HG02623 (cell line): ENCODE measurements around the gene GALNT16.

Experiments used
- ATAC-seq: cut with Tn5 transposase; IDR thresholded peaks from one replicate; pipeline ENCODE4 v1.9.1; 2021; ENCODE audit warnings: moderate library complexity; ENCODE audit not compliant: unreplicated experiment

The GALNT16 gene

GRCh38 chr14:69316449-69317101, 56.6 kb downstream of the GALNT16 start:
- ATAC-seq: no peak

GRCh38 chr14:69317102-69317755, 57.3 kb downstream of the GALNT16 start:
- no peak for ATAC-seq

- ATAC-seq: no peak
Observed at GRCh38 chr14:69317780-69318179, 57.8 kb downstream of the GALNT16 start.

- no peak for ATAC-seq
Observed at GRCh38 chr14:69318241-69318640, 58.3 kb downstream of the GALNT16 start.

- ATAC-seq: no peak
Observed at GRCh38 chr14:69318901-69319475, 59.0 kb downstream of the GALNT16 start.

- no peak for ATAC-seq
Observed at GRCh38 chr14:69319911-69320310, 60.0 kb downstream of the GALNT16 start.

- no peak for ATAC-seq
Observed at GRCh38 chr14:69320581-69321365, 60.8 kb downstream of the GALNT16 start.

GRCh38 chr14:69321601-69322330, 61.8 kb downstream of the GALNT16 start:
- ATAC-seq: no peak

GRCh38 chr14:69323266-69323998, 63.5 kb downstream of the GALNT16 start:
- ATAC-seq: no peak

- ATAC-seq: no peak
Observed at GRCh38 chr14:69323999-69324282, 64.0 kb downstream of the GALNT16 start.

GRCh38 chr14:69324341-69324931, 64.5 kb downstream of the GALNT16 start:
- no peak for ATAC-seq

GRCh38 chr14:69325086-69325485, 65.1 kb downstream of the GALNT16 start:
- no peak for ATAC-seq

GRCh38 chr14:69325646-69326265, 65.8 kb downstream of the GALNT16 start:
- no peak for ATAC-seq

- no peak for ATAC-seq
Observed at GRCh38 chr14:69326611-69327010, 66.7 kb downstream of the GALNT16 start.

GRCh38 chr14:69327507-69327906, 67.5 kb downstream of the GALNT16 start:
- ATAC-seq: no peak

- ATAC-seq: no peak
Observed at GRCh38 chr14:69328317-69328716, 68.4 kb downstream of the GALNT16 start.

- ATAC-seq: no peak
Observed at GRCh38 chr14:69328765-69329164, 68.8 kb downstream of the GALNT16 start.

GRCh38 chr14:69331206-69331605, 71.2 kb downstream of the GALNT16 start:
- no peak for ATAC-seq

- no peak for ATAC-seq
Observed at GRCh38 chr14:69332782-69333395, 72.9 kb downstream of the GALNT16 start.
